ENCODE results near the gene PNPO. TPM values are rescaled to one million over a fixed set of nuclear protein-coding genes. Genes with fewer than 3 reads are reported as not detected.

Gene PNPO
- total RNA-seq, 1 experiment from 2014 or later, result 88.0 TPM

DNA sequence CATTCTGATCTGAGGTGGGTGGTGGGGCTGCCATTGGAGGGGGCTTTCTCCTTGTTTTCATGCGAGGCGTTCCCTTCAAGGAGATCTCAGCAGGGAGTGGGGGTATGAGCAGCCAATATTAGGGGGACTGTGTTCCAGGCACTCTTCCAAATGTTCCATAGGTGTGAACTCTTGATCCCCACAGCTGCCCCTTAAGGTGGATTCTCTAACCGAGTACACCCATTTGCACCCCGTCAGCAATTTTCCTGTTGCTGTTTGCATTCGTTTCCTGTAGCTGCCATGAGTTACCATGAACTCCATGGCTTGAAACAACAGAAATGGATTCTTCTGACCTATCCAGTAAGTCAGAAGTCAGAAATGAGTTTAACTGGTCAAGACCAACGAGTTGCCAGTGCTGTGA, 20.0 kb downstream of the PNPO start:
- CTCF ChIA-PET, result interaction anchor here (0.6 to 3.4 kb wide), 2 partner anchors 15 to 174 kb away, joined by 3 to 10 read pairs; no protein-coding TSS in a partner anchor
- DNase-seq, result no peak
- intact Hi-C loops (cut with micrococcal nuclease; ENCODE audit: unreplicated experiment), result no loop called here
- TF ChIP-seq, protein P1, sequence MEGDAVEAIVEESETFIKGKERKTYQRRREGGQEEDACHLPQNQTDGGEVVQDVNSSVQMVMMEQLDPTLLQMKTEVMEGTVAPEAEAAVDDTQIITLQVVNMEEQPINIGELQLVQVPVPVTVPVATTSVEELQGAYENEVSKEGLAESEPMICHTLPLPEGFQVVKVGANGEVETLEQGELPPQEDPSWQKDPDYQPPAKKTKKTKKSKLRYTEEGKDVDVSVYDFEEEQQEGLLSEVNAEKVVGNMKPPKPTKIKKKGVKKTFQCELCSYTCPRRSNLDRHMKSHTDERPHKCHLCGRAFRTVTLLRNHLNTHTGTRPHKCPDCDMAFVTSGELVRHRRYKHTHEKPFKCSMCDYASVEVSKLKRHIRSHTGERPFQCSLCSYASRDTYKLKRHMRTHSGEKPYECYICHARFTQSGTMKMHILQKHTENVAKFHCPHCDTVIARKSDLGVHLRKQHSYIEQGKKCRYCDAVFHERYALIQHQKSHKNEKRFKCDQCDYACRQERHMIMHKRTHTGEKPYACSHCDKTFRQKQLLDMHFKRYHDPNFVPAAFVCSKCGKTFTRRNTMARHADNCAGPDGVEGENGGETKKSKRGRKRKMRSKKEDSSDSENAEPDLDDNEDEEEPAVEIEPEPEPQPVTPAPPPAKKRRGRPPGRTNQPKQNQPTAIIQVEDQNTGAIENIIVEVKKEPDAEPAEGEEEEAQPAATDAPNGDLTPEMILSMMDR (IDR thresholded peaks at IDR 0.05; ENCODE audit: unreplicated experiment), result no peak
- BruUV-seq (replicated peaks), result no TSS peak
- H3K27me3 Mint-ChIP-seq (ENCODE audit: unreplicated experiment), result no peaks in the 10 kb centered on the region
- no peak overlapping the region for H3K4me3 Mint-ChIP-seq (ENCODE audit: low read depth, unreplicated experiment)
- no peak overlapping the region for H3K27ac Mint-ChIP-seq (ENCODE audit: unreplicated experiment)
- H3K4me1 Mint-ChIP-seq (ENCODE audit: low read depth, unreplicated experiment), result peaks cover 54% of the 10 kb centered on the region
- peaks cover 30% of the 10 kb centered on the region for H3K36me3 Mint-ChIP-seq (ENCODE audit: insufficient read depth, unreplicated experiment)
- peaks cover 3% of the 10 kb centered on the region for H3K9me3 Mint-ChIP-seq (ENCODE audit: low read depth, unreplicated experiment)

DNA sequence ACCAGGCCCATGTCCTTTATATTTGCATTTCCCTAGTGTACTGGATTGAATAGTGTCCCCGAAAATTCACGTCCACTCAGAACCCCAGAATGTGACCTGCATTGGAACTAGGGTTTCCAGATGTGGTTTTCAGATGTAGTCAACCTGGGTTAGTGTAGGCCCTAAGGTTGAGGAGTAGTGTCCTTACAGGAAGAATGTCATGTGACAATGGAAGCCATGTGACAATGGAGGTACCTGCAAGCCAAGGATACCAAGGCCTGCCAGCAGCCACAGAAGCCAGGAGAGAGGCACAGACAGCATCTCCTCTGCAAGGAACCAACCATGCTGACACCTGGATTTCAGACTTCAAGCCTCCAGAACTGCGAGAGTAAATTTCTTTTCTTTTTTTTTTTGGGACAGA, 21.5 kb downstream of the PNPO start:
- no peaks in the 10 kb centered on the region for H3K27me3 Mint-ChIP-seq (ENCODE audit: unreplicated experiment)
- DNase-seq, result no peak
- intact Hi-C loops (cut with micrococcal nuclease; ENCODE audit: unreplicated experiment), result no loop called here
- H3K27ac Mint-ChIP-seq (ENCODE audit: unreplicated experiment), result no peak overlapping the region
- BruUV-seq (replicated peaks), result no TSS peak
- CTCF ChIA-PET, result no interaction called here
- H3K4me3 Mint-ChIP-seq (ENCODE audit: low read depth, unreplicated experiment), result no peak overlapping the region
- TF ChIP-seq, protein P1 (IDR thresholded peaks at IDR 0.05; ENCODE audit: unreplicated experiment), result no peak
- peaks cover 17% of the 10 kb centered on the region for H3K36me3 Mint-ChIP-seq (ENCODE audit: insufficient read depth, unreplicated experiment)
- H3K9me3 Mint-ChIP-seq (ENCODE audit: low read depth, unreplicated experiment), result peaks cover 3% of the 10 kb centered on the region
- H3K4me1 Mint-ChIP-seq (ENCODE audit: low read depth, unreplicated experiment), result peaks cover 51% of the 10 kb centered on the region

DNA sequence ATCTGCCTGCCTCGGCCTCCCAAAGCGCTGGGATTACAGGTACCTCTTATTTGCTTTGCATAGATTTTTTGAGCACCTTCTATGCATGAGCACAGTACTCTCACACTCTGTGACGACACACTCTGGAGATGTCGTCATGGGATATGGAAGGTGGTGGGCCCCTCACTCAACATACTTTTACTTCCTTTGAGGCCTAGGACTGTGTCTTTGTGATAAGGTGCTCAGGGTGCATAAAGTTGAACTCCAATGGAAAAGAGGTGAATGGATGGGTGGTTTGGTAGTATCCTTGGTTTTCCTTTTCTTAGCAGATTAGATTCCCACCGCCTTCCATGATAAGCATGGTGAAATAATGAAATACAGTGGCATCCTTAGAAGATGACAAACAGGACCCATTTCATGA, 23.5 kb downstream of the PNPO start:
- no peak for DNase-seq
- BruUV-seq (replicated peaks), result no TSS peak
- no peaks in the 10 kb centered on the region for H3K27me3 Mint-ChIP-seq (ENCODE audit: unreplicated experiment)
- CTCF ChIA-PET, result no interaction called here
- peaks cover 8% of the 10 kb centered on the region for H3K36me3 Mint-ChIP-seq (ENCODE audit: insufficient read depth, unreplicated experiment)
- H3K4me3 Mint-ChIP-seq (ENCODE audit: low read depth, unreplicated experiment), result no peak overlapping the region
- no peak overlapping the region for H3K27ac Mint-ChIP-seq (ENCODE audit: unreplicated experiment)
- intact Hi-C loops (cut with micrococcal nuclease; ENCODE audit: unreplicated experiment), result no loop called here
- peaks cover 3% of the 10 kb centered on the region for H3K9me3 Mint-ChIP-seq (ENCODE audit: low read depth, unreplicated experiment)
- TF ChIP-seq, protein P1 (IDR thresholded peaks at IDR 0.05; ENCODE audit: unreplicated experiment), result no peak
- H3K4me1 Mint-ChIP-seq (ENCODE audit: low read depth, unreplicated experiment), result peaks cover 39% of the 10 kb centered on the region

DNA sequence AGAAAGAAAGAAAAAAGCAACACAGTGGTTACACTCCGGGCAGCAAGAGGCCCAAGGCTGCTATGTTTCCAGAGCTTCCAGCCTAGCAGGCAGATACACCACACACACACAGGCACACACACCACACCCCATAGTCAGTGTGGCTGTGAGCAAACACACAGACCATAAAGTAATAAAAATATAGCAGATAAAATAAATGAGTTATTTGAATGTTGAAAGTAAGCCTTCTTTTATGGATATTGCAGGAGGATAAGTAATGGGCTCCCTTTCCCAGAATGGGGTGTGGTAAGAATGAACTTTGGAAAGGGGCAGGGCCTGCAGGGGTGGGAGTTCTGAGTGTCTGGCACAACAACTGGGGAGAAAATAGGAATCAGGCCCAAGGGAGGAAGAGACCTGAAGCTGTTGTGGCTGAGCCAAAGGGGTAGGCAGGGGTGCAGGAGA, 24.7 kb downstream of the PNPO start:
- BruUV-seq (replicated peaks), result no TSS peak
- H3K4me3 Mint-ChIP-seq (ENCODE audit: low read depth, unreplicated experiment), result no peak overlapping the region
- peaks cover 18% of the 10 kb centered on the region for H3K36me3 Mint-ChIP-seq (ENCODE audit: insufficient read depth, unreplicated experiment)
- H3K4me1 Mint-ChIP-seq (ENCODE audit: low read depth, unreplicated experiment), result peaks cover 43% of the 10 kb centered on the region
- CTCF ChIA-PET, result interaction anchor here (1.1 to 6.7 kb wide), 4 partner anchors 9 to 115 kb away, joined by 3 to 140 read pairs (median 10); partner anchors contain the start of genes PRR15L and SP6
- TF ChIP-seq, protein P1 (IDR thresholded peaks at IDR 0.05; ENCODE audit: unreplicated experiment), result no peak
- H3K9me3 Mint-ChIP-seq (ENCODE audit: low read depth, unreplicated experiment), result peaks cover 3% of the 10 kb centered on the region
- H3K27me3 Mint-ChIP-seq (ENCODE audit: unreplicated experiment), result no peaks in the 10 kb centered on the region
- DNase-seq, result no peak
- H3K27ac Mint-ChIP-seq (ENCODE audit: unreplicated experiment), result no peak overlapping the region
- intact Hi-C loops (cut with micrococcal nuclease; ENCODE audit: unreplicated experiment), result no loop called here
